Effector memory CD8-positive, alpha-beta T cell (primary cell): ENCODE data around the gene RPL11.
"Not testable (repeated sequence)": the region's sequence is repeated elsewhere in the genome, so short reads cannot be mapped to it uniquely, and the experiment has no call there.

Source experiments
- ATAC-seq: fragments of 150-1000 bp; cut with Tn5 transposase; replicated peaks from 2 replicates; pipeline ENCODE4 v1.10.0; 2021; ENCODE audit warnings: mild to moderate bottlenecking, moderate library complexity
- DNase-seq, 3 experiments: peaks; one replicate each; pipeline ENCODE4 v3.0.0; 2021
- H3K27ac Mint-ChIP-seq, 2 donors: one replicate each; pipeline ENCODE4 v1.8.0; 2022; ENCODE audit warnings: mild to moderate bottlenecking in 2 of 2, mixed read lengths in 2 of 2, moderate library complexity in 2 of 2
- H3K27me3 Mint-ChIP-seq, 2 donors: one replicate each; pipeline ENCODE4 v1.8.0; 2022; ENCODE audit warnings: mixed read lengths in 2 of 2
- H3K36me3 Mint-ChIP-seq: one replicate; pipeline ENCODE4 v1.8.0; 2022; ENCODE audit warnings: mild to moderate bottlenecking, moderate library complexity, mixed read lengths; ENCODE audit not compliant: insufficient read depth
- H3K4me1 Mint-ChIP-seq, 2 donors: one replicate each; pipeline ENCODE4 v1.8.0; 2022; ENCODE audit warnings: low read depth in 2 of 2, mixed read lengths in 2 of 2
- H3K4me3 Mint-ChIP-seq, 2 donors: one replicate each; pipeline ENCODE4 v1.8.0; 2022; ENCODE audit warnings: mild to moderate bottlenecking in 2 of 2, mixed read lengths in 2 of 2, moderate library complexity in 2 of 2
- H3K9me3 Mint-ChIP-seq, 2 donors: one replicate each; pipeline ENCODE4 v1.8.0; 2022; ENCODE audit warnings: mixed read lengths in 2 of 2

RPL11 gene

GRCh38 chr1:23661887-23662286 lies 29.7 kb upstream of the RPL11 start:
- H3K27me3 Mint-ChIP-seq, result peaks cover 0 to 24% of the 10 kb centered on the region in 2 donors
- H3K9me3 Mint-ChIP-seq, result no peaks in the 10 kb centered on the region
- H3K4me3 Mint-ChIP-seq, result no peak overlapping the region
- peaks cover 5% of the 10 kb centered on the region in 2 donors for H3K4me1 Mint-ChIP-seq
- ATAC-seq, result no peak
- no peaks in the 10 kb centered on the region for H3K36me3 Mint-ChIP-seq
- H3K27ac Mint-ChIP-seq, result no peak overlapping the region
- no peak for DNase-seq

GRCh38 chr1:23664837-23665795 lies 26.5 kb upstream of the RPL11 start:
- Mint-ChIP-seq H3K27ac (no peak overlapping the region), H3K27me3 (peaks cover 5 to 27% of the 10 kb centered on the region in 2 donors), H3K4me3 (no peak overlapping the region), H3K36me3 (no peaks in the 10 kb centered on the region), H3K4me1 (peaks cover 3 to 5% of the 10 kb centered on the region in 2 donors), H3K9me3 (no peaks in the 10 kb centered on the region)
- no peak for ATAC-seq
- no peak for DNase-seq

- Mint-ChIP-seq H3K27ac (no peak overlapping the region), H3K36me3 (no peaks in the 10 kb centered on the region), H3K27me3 (peaks cover 8 to 21% of the 10 kb centered on the region in 2 donors), H3K9me3 (no peaks in the 10 kb centered on the region), H3K4me3 (no peak overlapping the region), H3K4me1 (peaks cover 3 to 5% of the 10 kb centered on the region in 2 donors)
- DNase-seq, result no peak
- ATAC-seq, result no peak
These were observed 24.2 kb upstream of the RPL11 start for GRCh38 chr1:23667411-23667810.

GRCh38 chr1:23670709-23671108 lies 20.9 kb upstream of the RPL11 start:
- DNase-seq (no peak), ATAC-seq (no peak)
- H3K4me1 Mint-ChIP-seq, result no peaks in the 10 kb centered on the region
- H3K36me3 Mint-ChIP-seq, result peaks cover 3% of the 10 kb centered on the region
- no peak overlapping the region for H3K4me3 Mint-ChIP-seq
- H3K9me3 Mint-ChIP-seq, result no peaks in the 10 kb centered on the region
- peaks cover 10 to 12% of the 10 kb centered on the region in 2 donors for H3K27me3 Mint-ChIP-seq
- H3K27ac Mint-ChIP-seq, result no peak overlapping the region

GRCh38 chr1:23673086-23673813 lies 18.4 kb upstream of the RPL11 start:
- ATAC-seq, result no peak
- DNase-seq, result peak in 1 of 3 experiments; percentile 10
- no peak overlapping the region for H3K4me3 Mint-ChIP-seq

GRCh38 chr1:23679815-23680214 lies 11.8 kb upstream of the RPL11 start:
- no peaks in the 10 kb centered on the region for H3K9me3 Mint-ChIP-seq
- DNase-seq, result no peak
- no peak for ATAC-seq
- H3K4me1 Mint-ChIP-seq, result no peaks in the 10 kb centered on the region
- no peak overlapping the region for H3K27ac Mint-ChIP-seq
- H3K4me3 Mint-ChIP-seq, result no peak overlapping the region
- peaks cover 45 to 60% of the 10 kb centered on the region in 2 donors for H3K27me3 Mint-ChIP-seq
- peaks cover 3% of the 10 kb centered on the region for H3K36me3 Mint-ChIP-seq

More at GRCh38 chr1:23673086-23673813, 18.4 kb upstream of the RPL11 start:
- H3K36me3 Mint-ChIP-seq, result peaks cover 3% of the 10 kb centered on the region
- no peaks in the 10 kb centered on the region for H3K9me3 Mint-ChIP-seq
- H3K27me3 Mint-ChIP-seq, result peaks cover 19 to 35% of the 10 kb centered on the region in 2 donors
- no peak overlapping the region for H3K27ac Mint-ChIP-seq
- H3K4me1 Mint-ChIP-seq, result no peaks in the 10 kb centered on the region

- Mint-ChIP-seq H3K4me1 (no peaks in the 10 kb centered on the region), H3K27ac (no peak overlapping the region), H3K36me3 (no peaks in the 10 kb centered on the region), H3K4me3 (no peak overlapping the region), H3K9me3 (no peaks in the 10 kb centered on the region), H3K27me3 (peaks cover 36 to 40% of the 10 kb centered on the region in 2 donors)
- no peak for ATAC-seq
- DNase-seq, result no peak
These were observed 8.7 kb upstream of the RPL11 start for GRCh38 chr1:23682946-23683345.

- H3K9me3 Mint-ChIP-seq, result no peaks in the 10 kb centered on the region
- peaks cover 28 to 36% of the 10 kb centered on the region in 2 donors for H3K27me3 Mint-ChIP-seq
- no peak for DNase-seq
- H3K36me3 Mint-ChIP-seq, result no peaks in the 10 kb centered on the region
- ATAC-seq, result no peak
- H3K27ac Mint-ChIP-seq, result no peak overlapping the region
- H3K4me1 Mint-ChIP-seq, result no peaks in the 10 kb centered on the region
- no peak overlapping the region for H3K4me3 Mint-ChIP-seq
These were observed 7.2 kb upstream of the RPL11 start for GRCh38 chr1:23684415-23684814.

- H3K36me3 Mint-ChIP-seq, H3K4me3 Mint-ChIP-seq, H3K4me1 Mint-ChIP-seq, H3K9me3 Mint-ChIP-seq, ATAC-seq, DNase-seq: not testable (repeated sequence)
- H3K27me3 Mint-ChIP-seq, result peaks cover 21 to 28% of the 10 kb centered on the region in 2 donors
- peak overlapping the region in 1 of 2 donors; percentile 49 for H3K27ac Mint-ChIP-seq
These were observed 6.4 kb upstream of the RPL11 start for GRCh38 chr1:23685197-23685596.

- not testable (repeated sequence) for H3K4me1 Mint-ChIP-seq, H3K4me3 Mint-ChIP-seq, H3K27ac Mint-ChIP-seq, DNase-seq, H3K9me3 Mint-ChIP-seq, H3K27me3 Mint-ChIP-seq, ATAC-seq
- H3K36me3 Mint-ChIP-seq, result peaks cover 12% of the 10 kb centered on the region
These were observed 3.9 kb upstream of the RPL11 start for GRCh38 chr1:23687680-23688079.

- H3K4me3 Mint-ChIP-seq, H3K9me3 Mint-ChIP-seq, H3K27me3 Mint-ChIP-seq, ATAC-seq, DNase-seq, H3K27ac Mint-ChIP-seq: not testable (repeated sequence)
- peaks cover 8 to 13% of the 10 kb centered on the region in 2 donors for H3K4me1 Mint-ChIP-seq
- H3K36me3 Mint-ChIP-seq, result peaks cover 18% of the 10 kb centered on the region
These were observed 3.3 kb upstream of the RPL11 start for GRCh38 chr1:23688281-23688680.

- H3K4me1 Mint-ChIP-seq, result peaks cover 40 to 49% of the 10 kb centered on the region in 2 donors
- peaks cover 59% of the 10 kb centered on the region for H3K36me3 Mint-ChIP-seq
- peak overlapping the region; percentile 86 to 94 for H3K27ac Mint-ChIP-seq
- H3K27me3 Mint-ChIP-seq, result no peaks in the 10 kb centered on the region
- peak in 2 of 3 experiments; percentile 7 to 22 for DNase-seq
- H3K4me3 Mint-ChIP-seq, result peak overlapping the region; percentile 93 to 95
- ATAC-seq, result no peak
- no peaks in the 10 kb centered on the region for H3K9me3 Mint-ChIP-seq
These were observed 784 bp downstream of the RPL11 start for GRCh38 chr1:23692308-23692871.

- no peak for ATAC-seq
- Mint-ChIP-seq H3K4me1 (peaks cover 40 to 56% of the 10 kb centered on the region in 2 donors), H3K36me3 (peaks cover 71% of the 10 kb centered on the region), H3K27me3 (no peaks in the 10 kb centered on the region), H3K4me3 (peak overlapping the region; percentile 93 to 95), H3K9me3 (no peaks in the 10 kb centered on the region), H3K27ac (peak overlapping the region; percentile 80 to 86)
- no peak for DNase-seq
These were observed 2.0 kb downstream of the RPL11 start for GRCh38 chr1:23693599-23693998.
